GM12878 (cell line): ENCODE data around the gene SPOP. TPM values are rescaled to one million over a fixed set of nuclear protein-coding genes. Genes with fewer than 3 reads are reported as not detected.

ENCODE experiments used
- BHLHE40 ChIP-seq, 2 experiments: fragments of 450-650 bp in 1 of 2; IDR thresholded peaks; 2 replicates each; pipeline ENCODE4 v1.6.1; 2011 to 2017; ENCODE audit warnings: low read depth in 2 of 2, borderline replicate concordance in 1 of 2, improper control_type of control experiment in 1 of 2, low read length in 1 of 2, mild to moderate bottlenecking in 1 of 2
- BMI1 ChIP-seq: fragments of 450-650 bp; IDR thresholded peaks from 2 replicates; pipeline ENCODE4 v1.6.1; 2016; ENCODE audit warnings: mild to moderate bottlenecking, moderate library complexity, borderline replicate concordance
- BRCA1 ChIP-seq: IDR thresholded peaks from 2 replicates; pipeline ENCODE4 v1.6.1; 2011; ENCODE audit warnings: low read depth, low read length, improper control_type of control experiment
- CBFB ChIP-seq: IDR thresholded peaks from 2 replicates; pipeline ENCODE4 v1.6.1; 2016; ENCODE audit warnings: antibody characterized with exemption, low read depth
- CREM ChIP-seq: IDR thresholded peaks from 2 replicates; pipeline ENCODE4 v1.6.1; 2014; ENCODE audit warnings: antibody characterized with exemption, low read depth
- EP300 ChIP-seq, 2 experiments: fragments of 150-350 bp in 1 of 2; IDR thresholded peaks; 2 replicates each; pipeline ENCODE4 v1.6.1; 2011 to 2012; ENCODE audit warnings: low read depth in 2 of 2, low read length in 2 of 2, borderline replicate concordance in 1 of 2, improper control_type of control experiment in 1 of 2, inconsistent platforms in 1 of 2; ENCODE audit not compliant: control insufficient read depth in 1 of 2
- HDAC2 ChIP-seq: fragments of 200-600 bp; sonication (generic); IDR thresholded peaks from 2 replicates; pipeline ENCODE4 v1.6.1; 2017
- HDAC6 ChIP-seq: fragments of 200-600 bp; sonication (generic); IDR thresholded peaks from one replicate; pipeline ENCODE4 v1.8.0; 2017; ENCODE audit warnings: antibody characterized with exemption; ENCODE audit not compliant: unreplicated experiment
- IKZF1 ChIP-seq: fragments of 450-650 bp; conservative IDR thresholded peaks from 2 replicates; pipeline ENCODE4 v1.6.1; 2017; ENCODE audit warnings: antibody characterized with exemption, mild to moderate bottlenecking
- LARP7 ChIP-seq: fragments of 450-650 bp; IDR thresholded peaks from 2 replicates; pipeline ENCODE4 v1.6.1; 2017; ENCODE audit warnings: mild to moderate bottlenecking
- MEF2A ChIP-seq: IDR thresholded peaks from 2 replicates; pipeline ENCODE4 v1.6.1; 2011; ENCODE audit warnings: low read depth, mild to moderate bottlenecking, low read length, moderate library complexity; ENCODE audit not compliant: insufficient read depth
- NBN ChIP-seq: fragments of 450-650 bp; IDR thresholded peaks from 2 replicates; pipeline ENCODE4 v1.6.1; 2016
- NR2C2 ChIP-seq: IDR thresholded peaks from 2 replicates; pipeline ENCODE4 v1.6.1; 2011; ENCODE audit warnings: borderline replicate concordance, low read depth; ENCODE audit not compliant: control insufficient read depth, insufficient read length
- NRF1 ChIP-seq: conservative IDR thresholded peaks from 2 replicates; pipeline ENCODE4 v1.6.1; 2011; ENCODE audit warnings: mild to moderate bottlenecking, low read depth, low read length, improper control_type of control experiment
- RELA ChIP-seq: fragments of 450-650 bp; IDR thresholded peaks from 2 replicates; pipeline ENCODE4 v1.8.0; 2014; ENCODE audit warnings: borderline replicate concordance; ENCODE audit not compliant: partially characterized antibody
- SMARCA5 ChIP-seq: fragments of 450-650 bp; IDR thresholded peaks from 2 replicates; pipeline ENCODE4 v1.6.1; 2017; ENCODE audit warnings: mild to moderate bottlenecking
- SPI1 ChIP-seq: IDR thresholded peaks from 2 replicates; pipeline ENCODE4 v1.6.1; 2011; ENCODE audit warnings: low read depth, mild to moderate bottlenecking, low read length, moderate library complexity, borderline replicate concordance; ENCODE audit not compliant: insufficient read depth
- STAT3 ChIP-seq: IDR thresholded peaks from 2 replicates; pipeline ENCODE4 v1.6.1; 2011; ENCODE audit warnings: low read depth, low read length, improper control_type of control experiment
- TARDBP ChIP-seq: IDR thresholded peaks from 2 replicates; pipeline ENCODE4 v1.6.1; 2016; ENCODE audit warnings: borderline replicate concordance
- TBL1XR1 ChIP-seq: IDR thresholded peaks from 2 replicates; pipeline ENCODE4 v1.6.1; 2012; ENCODE audit warnings: low read depth, low read length, improper control_type of control experiment
- polyA plus RNA-seq, 11 experiments: library from polyadenylated mRNA; depleted of rRNA in 4 of 11; unstranded in 6 of 11; stranded (reverse) in 5 of 11; fragments of >200 nt; fragmentation: Nextera tagmentation in 4 of 11; fragmentation: Illumina TruSeq in 1 of 11; extraction: Ambion mirVana in 4 of 11; extraction: Trizol in 1 of 11; gene quantifications; 1 replicate in 1 of 11; 2 replicates in 10 of 11; pipeline versions ENCODE4 v1.2.1 to v1.2.3, GENCODE V29; 2011 to 2016; ENCODE audit warnings: inconsistent platforms in 2 of 11, missing spikeins in 2 of 11, low read depth in 1 of 11
- total RNA-seq, 4 experiments: library from RNA; depleted of rRNA in 3 of 4; stranded (reverse); fragments of >200 nt in 3 of 4; fragmentation: Illumina TruSeq in 1 of 4; extraction: Trizol in 1 of 4; gene quantifications; 2 replicates each; pipeline versions ENCODE4 v1.2.1 to v1.2.3, GENCODE V29; 2013 to 2021
- TF ChIP-seq, protein P1 (sequence below): fragments of 450-650 bp; formaldehyde crosslinking; IDR thresholded peaks from 2 replicates; pipeline ENCODE4 v1.4.0; 2020; ENCODE audit warnings: mild to moderate bottlenecking, moderate library complexity
- TF ChIP-seq, protein P2 (sequence below): fragments of 450-650 bp; IDR thresholded peaks from 2 replicates; pipeline ENCODE4 v1.6.1; 2016; ENCODE audit warnings: mild to moderate bottlenecking
- TF ChIP-seq, protein P3 (sequence below): fragments of 450-650 bp; IDR thresholded peaks from 2 replicates; pipeline ENCODE4 v1.6.1; 2017; ENCODE audit warnings: mild to moderate bottlenecking, moderate library complexity

SPOP gene
- total and polyA plus RNA-seq, 10 of the 15 experiments (the other 5 are each of a cell fraction or from before 2014, with no cell fraction given), result 35.1 to 80.4 (median 44.7) TPM

DNA sequence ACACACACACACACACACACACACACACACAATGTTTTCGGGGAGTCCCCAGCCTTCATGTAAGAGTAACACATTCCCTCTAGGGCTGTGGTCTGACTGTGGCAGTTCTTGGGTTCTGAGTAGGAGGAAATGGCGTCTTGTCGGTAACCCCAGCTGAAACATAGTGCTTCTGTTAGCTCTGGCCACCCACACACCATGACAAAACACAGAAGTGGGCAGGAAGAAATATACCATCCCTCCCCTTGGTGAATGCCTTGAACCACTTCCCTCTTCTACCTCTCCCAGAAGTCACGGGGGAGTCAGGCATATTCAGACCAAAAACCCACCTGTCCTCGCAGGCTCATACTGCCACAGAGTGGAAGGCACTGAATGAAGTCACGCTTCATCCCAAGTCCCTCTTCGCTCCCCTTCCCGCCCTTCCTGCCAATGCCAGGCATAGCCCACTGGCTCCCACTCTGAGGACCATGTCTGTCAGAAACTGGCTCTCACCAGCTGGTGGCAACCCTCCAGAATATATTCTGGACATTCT lies 18.4 kb upstream of the SPOP start (continued):
- TF ChIP-seq, protein P1, sequence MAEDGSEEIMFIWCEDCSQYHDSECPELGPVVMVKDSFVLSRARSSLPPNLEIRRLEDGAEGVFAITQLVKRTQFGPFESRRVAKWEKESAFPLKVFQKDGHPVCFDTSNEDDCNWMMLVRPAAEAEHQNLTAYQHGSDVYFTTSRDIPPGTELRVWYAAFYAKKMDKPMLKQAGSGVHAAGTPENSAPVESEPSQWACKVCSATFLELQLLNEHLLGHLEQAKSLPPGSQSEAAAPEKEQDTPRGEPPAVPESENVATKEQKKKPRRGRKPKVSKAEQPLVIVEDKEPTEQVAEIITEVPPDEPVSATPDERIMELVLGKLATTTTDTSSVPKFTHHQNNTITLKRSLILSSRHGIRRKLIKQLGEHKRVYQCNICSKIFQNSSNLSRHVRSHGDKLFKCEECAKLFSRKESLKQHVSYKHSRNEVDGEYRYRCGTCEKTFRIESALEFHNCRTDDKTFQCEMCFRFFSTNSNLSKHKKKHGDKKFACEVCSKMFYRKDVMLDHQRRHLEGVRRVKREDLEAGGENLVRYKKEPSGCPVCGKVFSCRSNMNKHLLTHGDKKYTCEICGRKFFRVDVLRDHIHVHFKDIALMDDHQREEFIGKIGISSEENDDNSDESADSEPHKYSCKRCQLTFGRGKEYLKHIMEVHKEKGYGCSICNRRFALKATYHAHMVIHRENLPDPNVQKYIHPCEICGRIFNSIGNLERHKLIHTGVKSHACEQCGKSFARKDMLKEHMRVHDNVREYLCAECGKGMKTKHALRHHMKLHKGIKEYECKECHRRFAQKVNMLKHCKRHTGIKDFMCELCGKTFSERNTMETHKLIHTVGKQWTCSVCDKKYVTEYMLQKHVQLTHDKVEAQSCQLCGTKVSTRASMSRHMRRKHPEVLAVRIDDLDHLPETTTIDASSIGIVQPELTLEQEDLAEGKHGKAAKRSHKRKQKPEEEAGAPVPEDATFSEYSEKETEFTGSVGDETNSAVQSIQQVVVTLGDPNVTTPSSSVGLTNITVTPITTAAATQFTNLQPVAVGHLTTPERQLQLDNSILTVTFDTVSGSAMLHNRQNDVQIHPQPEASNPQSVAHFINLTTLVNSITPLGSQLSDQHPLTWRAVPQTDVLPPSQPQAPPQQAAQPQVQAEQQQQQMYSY (CRISPR knock-in tag), result no peak
- TF ChIP-seq MEF2A, result peak; percentile 55; the same call in 1 of the 2 replicates
- peak; percentile 91 for TF ChIP-seq IKZF1
- TF ChIP-seq, protein P2, sequence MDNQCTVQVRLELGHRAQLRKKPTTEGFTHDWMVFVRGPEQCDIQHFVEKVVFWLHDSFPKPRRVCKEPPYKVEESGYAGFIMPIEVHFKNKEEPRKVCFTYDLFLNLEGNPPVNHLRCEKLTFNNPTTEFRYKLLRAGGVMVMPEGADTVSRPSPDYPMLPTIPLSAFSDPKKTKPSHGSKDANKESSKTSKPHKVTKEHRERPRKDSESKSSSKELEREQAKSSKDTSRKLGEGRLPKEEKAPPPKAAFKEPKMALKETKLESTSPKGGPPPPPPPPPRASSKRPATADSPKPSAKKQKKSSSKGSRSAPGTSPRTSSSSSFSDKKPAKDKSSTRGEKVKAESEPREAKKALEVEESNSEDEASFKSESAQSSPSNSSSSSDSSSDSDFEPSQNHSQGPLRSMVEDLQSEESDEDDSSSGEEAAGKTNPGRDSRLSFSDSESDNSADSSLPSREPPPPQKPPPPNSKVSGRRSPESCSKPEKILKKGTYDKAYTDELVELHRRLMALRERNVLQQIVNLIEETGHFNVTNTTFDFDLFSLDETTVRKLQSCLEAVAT, result peak; percentile 82
- no peak for TF ChIP-seq TARDBP
- TF ChIP-seq BHLHE40 (IDR thresholded peaks at IDR 0.05; ENCODE audit: borderline replicate concordance in 1 of 2, low read depth in 2 of 2, low read length in 1 of 2), result peak; percentile 10 to 66; a peak in 2 of 4 replicates
- TF ChIP-seq BRCA1, result no peak
- TF ChIP-seq LARP7, result no peak
- peak; percentile 65 for TF ChIP-seq CREM
- peak; percentile 92 for TF ChIP-seq SPI1
- TF ChIP-seq NR2C2, result no peak
- no peak for TF ChIP-seq HDAC6
- peak in 1 of 2 experiments; percentile 72; a peak in 2 of 4 replicates for TF ChIP-seq EP300 (IDR thresholded peaks at IDR 0.05; ENCODE audit: borderline replicate concordance in 1 of 2, control insufficient read depth in 1 of 2, low read depth in 2 of 2, low read length in 2 of 2)
- peak; percentile 16 for TF ChIP-seq RELA
- TF ChIP-seq TBL1XR1, result 0 out of 2 replicates have a peak, but pooled peaks have one; percentile 38
- no peak for TF ChIP-seq HDAC2
- no peak for TF ChIP-seq CBFB
- TF ChIP-seq STAT3, result no peak
- no peak for TF ChIP-seq NRF1
- peak; percentile 60; the same call in 1 of the 2 replicates for TF ChIP-seq BMI1
- TF ChIP-seq, protein P3, sequence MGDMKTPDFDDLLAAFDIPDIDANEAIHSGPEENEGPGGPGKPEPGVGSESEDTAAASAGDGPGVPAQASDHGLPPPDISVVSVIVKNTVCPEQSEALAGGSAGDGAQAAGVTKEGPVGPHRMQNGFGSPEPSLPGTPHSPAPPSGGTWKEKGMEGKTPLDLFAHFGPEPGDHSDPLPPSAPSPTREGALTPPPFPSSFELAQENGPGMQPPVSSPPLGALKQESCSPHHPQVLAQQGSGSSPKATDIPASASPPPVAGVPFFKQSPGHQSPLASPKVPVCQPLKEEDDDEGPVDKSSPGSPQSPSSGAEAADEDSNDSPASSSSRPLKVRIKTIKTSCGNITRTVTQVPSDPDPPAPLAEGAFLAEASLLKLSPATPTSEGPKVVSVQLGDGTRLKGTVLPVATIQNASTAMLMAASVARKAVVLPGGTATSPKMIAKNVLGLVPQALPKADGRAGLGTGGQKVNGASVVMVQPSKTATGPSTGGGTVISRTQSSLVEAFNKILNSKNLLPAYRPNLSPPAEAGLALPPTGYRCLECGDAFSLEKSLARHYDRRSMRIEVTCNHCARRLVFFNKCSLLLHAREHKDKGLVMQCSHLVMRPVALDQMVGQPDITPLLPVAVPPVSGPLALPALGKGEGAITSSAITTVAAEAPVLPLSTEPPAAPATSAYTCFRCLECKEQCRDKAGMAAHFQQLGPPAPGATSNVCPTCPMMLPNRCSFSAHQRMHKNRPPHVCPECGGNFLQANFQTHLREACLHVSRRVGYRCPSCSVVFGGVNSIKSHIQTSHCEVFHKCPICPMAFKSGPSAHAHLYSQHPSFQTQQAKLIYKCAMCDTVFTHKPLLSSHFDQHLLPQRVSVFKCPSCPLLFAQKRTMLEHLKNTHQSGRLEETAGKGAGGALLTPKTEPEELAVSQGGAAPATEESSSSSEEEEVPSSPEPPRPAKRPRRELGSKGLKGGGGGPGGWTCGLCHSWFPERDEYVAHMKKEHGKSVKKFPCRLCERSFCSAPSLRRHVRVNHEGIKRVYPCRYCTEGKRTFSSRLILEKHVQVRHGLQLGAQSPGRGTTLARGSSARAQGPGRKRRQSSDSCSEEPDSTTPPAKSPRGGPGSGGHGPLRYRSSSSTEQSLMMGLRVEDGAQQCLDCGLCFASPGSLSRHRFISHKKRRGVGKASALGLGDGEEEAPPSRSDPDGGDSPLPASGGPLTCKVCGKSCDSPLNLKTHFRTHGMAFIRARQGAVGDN, result no peak
- TF ChIP-seq SMARCA5, result no peak; the same call in 1 of the 2 replicates
- peak; percentile 95 for TF ChIP-seq NBN
